Stimulated activated CD4-positive, alpha-beta T cell treated with anti-CD3 and anti-CD28 coated beads, Interleukin-2, amount 100 ng/mL, for 4 hours (primary cell): ENCODE data around the gene NMS.
A peak's percentile ranks its signal among the peaks of the same experiment; 100 is the strongest.
"Not testable (repeated sequence)": the region's sequence is repeated elsewhere in the genome, so short reads cannot be mapped to it uniquely, and the experiment has no call there.

ENCODE experiments used
- DNase-seq: peaks from one replicate; pipeline ENCODE4 v3.0.0-alpha.2; 2020; ENCODE audit warnings: low read depth

NMS gene

GRCh38 chr2:100470182-100470581 is at the start of gene NMS:
Gene NMS (plus strand): TSS chr2:100470482. CDS start chr2:100470489, 7 bp downstream.
- DNase-seq: no peak

GRCh38 chr2:100422320-100423055 is 47.8 kb upstream of the NMS start:
- DNase-seq: no peak

- DNase-seq: no peak
These were observed 46.7 kb upstream of the NMS start for GRCh38 chr2:100423631-100424030.

- no peak for DNase-seq
These were observed 45.9 kb upstream of the NMS start for GRCh38 chr2:100424277-100424875.

- no peak for DNase-seq
These were observed 45.2 kb upstream of the NMS start for GRCh38 chr2:100425107-100425506.

GRCh38 chr2:100425573-100426383 is 44.5 kb upstream of the NMS start:
- DNase-seq: no peak

GRCh38 chr2:100426384-100426720 is 43.9 kb upstream of the NMS start:
- no peak for DNase-seq

GRCh38 chr2:100427111-100427510 is 43.2 kb upstream of the NMS start:
- no peak for DNase-seq

- peak; percentile 49 for DNase-seq
These were observed 42.5 kb upstream of the NMS start for GRCh38 chr2:100427627-100428258.

- DNase-seq: no peak
These were observed 40.6 kb upstream of the NMS start for GRCh38 chr2:100429726-100430125.

- no peak for DNase-seq
These were observed 32.5 kb upstream of the NMS start for GRCh38 chr2:100437751-100438150.

GRCh38 chr2:100446696-100447095 is 23.6 kb upstream of the NMS start:
- DNase-seq: no peak

- DNase-seq: no peak
These were observed 19.2 kb upstream of the NMS start for GRCh38 chr2:100451092-100451491.

- DNase-seq: no peak
These were observed 18.5 kb upstream of the NMS start for GRCh38 chr2:100451734-100452133.

- DNase-seq: no peak
These were observed 16.4 kb upstream of the NMS start for GRCh38 chr2:100453853-100454252.

GRCh38 chr2:100456357-100456756 is 13.9 kb upstream of the NMS start:
- DNase-seq: not testable (repeated sequence)

- DNase-seq: no peak
These were observed 9.3 kb upstream of the NMS start for GRCh38 chr2:100460904-100461530.

- no peak for DNase-seq
These were observed 724 bp downstream of the NMS start for GRCh38 chr2:100470898-100471514.

GRCh38 chr2:100476606-100477005 is 6.3 kb downstream of the NMS start:
- no peak for DNase-seq

GRCh38 chr2:100482741-100483140 is 12.5 kb downstream of the NMS start:
- no peak for DNase-seq

- DNase-seq: no peak
These were observed 13.6 kb downstream of the NMS start for GRCh38 chr2:100483895-100484294.

- DNase-seq: no peak
These were observed 14.1 kb downstream of the NMS start for GRCh38 chr2:100484390-100484789.
